Naive thymus-derived CD4-positive, alpha-beta T cell (primary cell): ENCODE results near the gene ARHGEF7. TPM values are rescaled to one million over a fixed set of nuclear protein-coding genes. Genes with fewer than 3 reads are reported as not detected.

Source experiments
- ATAC-seq: fragments of 150-1000 bp; cut with Tn5 transposase; 2 replicates; pipeline ENCODE4 v1.10.0; 2021; ENCODE audit warnings: mild to moderate bottlenecking, moderate library complexity
- CTCF ChIA-PET: fragments of 350-600 bp; sonication (Branson Sonifier 250); formaldehyde crosslinking; loops from one replicate; lab custom pipeline; 2021; ENCODE audit warnings: antibody characterized with exemption; lab: Charles Lee
- POLR2A ChIA-PET: fragments of 350-600 bp; sonication (Branson Sonifier 250); formaldehyde crosslinking; loops from one replicate; lab custom pipeline; 2021; ENCODE audit warnings: antibody characterized with exemption, inconsistent platforms; lab: Charles Lee
- DNase-seq, 9 donors: peaks; one replicate each; pipeline versions ENCODE4 v3.0.0 to v3.0.0-alpha.2; 2020 to 2022; ENCODE audit warnings: mixed read lengths in 1 of 9
- H3K27ac ChIP-seq: one replicate; pipeline ENCODE4 v1.7.0; 2013; ENCODE audit warnings: mild to moderate bottlenecking, low read depth, low read length, moderate library complexity
- H3K27me3 ChIP-seq, 2 donors: one replicate each; pipeline ENCODE4 v1.7.0; 2013; ENCODE audit warnings: low read length in 2 of 2, mild to moderate bottlenecking in 2 of 2, moderate library complexity in 2 of 2; ENCODE audit not compliant: control insufficient read depth in 2 of 2, insufficient read depth in 2 of 2
- H3K36me3 ChIP-seq, 3 experiments: 1 replicate in 2 of 3; 2 replicates in 1 of 3; pipeline ENCODE4 v1.7.0; 2013; ENCODE audit warnings: low read length in 3 of 3, mild to moderate bottlenecking in 3 of 3, moderate library complexity in 1 of 3; ENCODE audit not compliant: insufficient read depth in 3 of 3, control insufficient read depth in 2 of 3
- H3K4me1 ChIP-seq, 2 donors: one replicate each; pipeline ENCODE4 v1.7.0; 2013; ENCODE audit warnings: low read length in 2 of 2, mild to moderate bottlenecking in 2 of 2, moderate library complexity in 1 of 2; ENCODE audit not compliant: control insufficient read depth in 2 of 2, insufficient read depth in 2 of 2
- H3K4me3 ChIP-seq: 2 replicates; pipeline ENCODE4 v1.7.0; 2013; ENCODE audit warnings: mild to moderate bottlenecking, low read length
- H3K9me3 ChIP-seq, 3 experiments: 1 replicate in 2 of 3; 2 replicates in 1 of 3; pipeline ENCODE4 v1.7.0; 2013; ENCODE audit warnings: low read length in 3 of 3; ENCODE audit not compliant: control insufficient read depth in 2 of 3
- H3K27ac Mint-ChIP-seq, 9 donors: one replicate each; pipeline ENCODE4 v1.8.0; 2020 to 2022; ENCODE audit warnings: mixed read lengths in 9 of 9, mild to moderate bottlenecking in 8 of 9, moderate library complexity in 5 of 9, inconsistent platforms in 2 of 9
- H3K27me3 Mint-ChIP-seq, 5 donors: one replicate each; pipeline ENCODE4 v1.8.0; 2021 to 2022; ENCODE audit warnings: mixed read lengths in 5 of 5, mild to moderate bottlenecking in 1 of 5
- H3K36me3 Mint-ChIP-seq, 5 donors: one replicate each; pipeline ENCODE4 v1.8.0; 2020 to 2022; ENCODE audit warnings: mixed read lengths in 5 of 5, mild to moderate bottlenecking in 3 of 5, inconsistent platforms in 1 of 5
- H3K4me1 Mint-ChIP-seq, 7 donors: one replicate each; pipeline ENCODE4 v1.8.0; 2020 to 2022; ENCODE audit warnings: mixed read lengths in 7 of 7, mild to moderate bottlenecking in 3 of 7, inconsistent platforms in 1 of 7
- H3K4me3 Mint-ChIP-seq, 10 donors: one replicate each; pipeline ENCODE4 v1.8.0; 2020 to 2022; ENCODE audit warnings: mild to moderate bottlenecking in 10 of 10, mixed read lengths in 10 of 10, moderate library complexity in 6 of 10, inconsistent platforms in 2 of 10
- H3K9me3 Mint-ChIP-seq, 11 donors: one replicate each; pipeline ENCODE4 v1.8.0; 2020 to 2022; ENCODE audit warnings: mixed read lengths in 11 of 11, mild to moderate bottlenecking in 4 of 11, inconsistent platforms in 1 of 11, moderate library complexity in 1 of 11
- intact Hi-C, 2 donors: fragments of 100-400 bp; cut with micrococcal nuclease; formaldehyde crosslinking; loops; one replicate each; pipeline ENCODE4 v1.15.1; 2023
- polyA plus RNA-seq, 2 donors: library from polyadenylated mRNA; unstranded; fragments of 300-500 nt; fragmentation: Illumina TruSeq; gene quantifications; one replicate each; pipeline ENCODE4 v1.2.3, GENCODE V29; 2021
- total RNA-seq, 6 experiments: library from RNA in 5 of 6; stranded (reverse) in 5 of 6; gene quantifications; 1 replicate in 5 of 6; 2 replicates in 1 of 6; pipeline ENCODE4 v1.2.3 and lab custom pipeline; 2021 to 2026

ARHGEF7 gene
- total and polyA plus RNA-seq, 7 experiments from 2014 or later, result 10.0 to 84.0 (median 76.7) TPM

DNA sequence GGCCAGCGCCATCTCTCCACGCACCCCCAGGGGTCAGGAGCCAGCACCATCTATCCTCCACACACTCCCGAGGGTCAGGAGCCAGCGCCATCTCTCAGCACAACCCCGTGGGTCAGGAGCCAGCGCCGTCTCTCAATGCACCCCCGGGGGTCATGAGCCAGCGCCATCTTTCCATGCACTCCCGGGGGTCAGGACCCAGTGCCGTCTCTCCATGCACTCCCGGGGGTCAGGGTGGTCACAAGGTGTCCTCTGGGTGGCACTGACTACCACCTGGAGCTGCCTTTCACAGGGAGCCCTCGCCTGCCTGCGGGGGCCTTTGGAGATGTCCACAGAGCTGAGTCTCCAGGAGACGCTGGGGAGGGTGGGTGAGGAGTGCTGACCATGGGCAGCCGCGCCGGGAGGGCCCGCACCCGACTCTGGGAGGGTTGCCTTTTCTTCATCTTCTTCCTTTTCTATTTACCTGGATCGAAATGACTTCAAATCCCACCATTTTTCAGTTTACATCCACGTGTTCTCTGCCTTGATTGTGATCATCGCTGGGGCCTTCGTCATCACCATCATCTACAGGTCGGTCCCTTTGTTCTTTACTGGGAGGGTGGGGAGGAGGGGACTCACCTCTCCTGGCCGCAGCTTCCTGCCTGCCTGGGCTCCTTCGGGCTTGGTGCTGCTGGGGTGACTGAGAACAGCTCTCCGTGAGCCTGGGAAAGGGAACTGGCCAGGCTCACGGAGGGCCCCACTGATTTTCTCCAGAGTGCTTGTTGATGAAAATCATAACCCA, 224.4 kb downstream of the ARHGEF7 start:
- H3K36me3 Mint-ChIP-seq, result peaks cover 0 to 51% (median 35%) of the 10 kb centered on the region in 5 donors
- H3K27me3 Mint-ChIP-seq, result no peaks in the 10 kb centered on the region
- peaks cover 0 to 6% (median 0%) of the 10 kb centered on the region in 11 donors for H3K9me3 Mint-ChIP-seq
- no peak overlapping the region for H3K4me3 Mint-ChIP-seq
- Histone ChIP-seq H3K27ac (no peak overlapping the region), H3K9me3 (no peaks in the 10 kb centered on the region), H3K4me1 (no peaks in the 10 kb centered on the region), H3K4me3 (no peak overlapping the region), H3K36me3 (no peaks in the 10 kb centered on the region), H3K27me3 (no peaks in the 10 kb centered on the region)
- intact Hi-C loops, result no loop called here
- H3K4me1 Mint-ChIP-seq, result no peaks in the 10 kb centered on the region
- no peak for DNase-seq
- no peak for ATAC-seq
- no peak overlapping the region for H3K27ac Mint-ChIP-seq
- POLR2A ChIA-PET, result no interaction called here
- CTCF ChIA-PET, result no interaction called here

DNA sequence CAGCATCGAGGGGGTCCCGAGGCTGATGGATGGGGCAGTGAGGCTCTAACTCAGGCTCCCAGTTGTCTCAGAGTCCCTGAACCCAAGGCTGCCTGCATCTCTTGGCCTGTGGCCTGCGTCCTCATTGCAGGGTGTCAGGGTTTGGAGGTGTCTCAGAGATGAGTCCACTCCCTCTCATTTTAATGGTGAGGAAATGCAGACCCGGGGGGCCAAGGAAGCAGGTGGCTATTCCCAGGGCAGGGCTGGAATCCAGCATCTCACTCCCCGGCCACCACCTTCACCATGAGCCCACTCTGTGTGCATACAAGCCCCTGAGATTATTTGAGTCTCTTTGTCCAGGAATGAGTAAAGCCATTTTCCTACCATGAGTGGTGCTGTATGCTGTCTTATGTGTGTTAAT, 226.8 kb downstream of the ARHGEF7 start:
- Mint-ChIP-seq H3K4me3 (no peak overlapping the region), H3K27ac (no peak overlapping the region), H3K9me3 (peaks cover 0 to 6% (median 0%) of the 10 kb centered on the region in 11 donors), H3K36me3 (peaks cover 0 to 31% (median 22%) of the 10 kb centered on the region in 5 donors), H3K27me3 (no peaks in the 10 kb centered on the region), H3K4me1 (no peaks in the 10 kb centered on the region)
- H3K9me3 ChIP-seq, result no peaks in the 10 kb centered on the region
- no peak overlapping the region for H3K27ac ChIP-seq
- no peaks in the 10 kb centered on the region for H3K27me3 ChIP-seq
- ATAC-seq (no peak), DNase-seq (no peak)
- H3K36me3 ChIP-seq, result no peaks in the 10 kb centered on the region
- H3K4me3 ChIP-seq, result no peak overlapping the region
- CTCF ChIA-PET, result interaction anchor here (0.7 kb wide), 1 partner anchor 63 kb away, joined by 3 read pairs; no protein-coding TSS in a partner anchor
- POLR2A ChIA-PET, result no interaction called here
- intact Hi-C loops, result no loop called here
- H3K4me1 ChIP-seq, result no peaks in the 10 kb centered on the region

DNA sequence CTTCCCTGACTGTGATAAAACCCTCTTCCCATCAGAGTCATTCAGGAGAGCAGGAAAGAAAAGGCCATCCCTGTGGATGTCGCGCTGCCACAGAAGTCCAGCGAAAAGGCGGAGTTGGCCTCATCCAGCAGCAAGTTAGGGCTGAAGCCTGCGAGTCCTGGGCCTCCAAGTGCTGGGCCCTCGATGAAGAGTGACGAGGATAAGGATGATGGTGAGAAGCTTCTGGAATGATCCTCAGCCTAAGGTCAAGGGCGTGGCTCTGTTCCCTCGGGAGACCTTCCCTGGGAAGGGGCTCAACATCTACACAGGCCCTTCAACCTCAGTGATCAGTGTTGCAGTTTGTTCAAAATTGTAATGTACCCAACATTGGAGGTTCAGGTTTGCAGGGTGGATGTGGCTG, 227.6 kb downstream of the ARHGEF7 start:
- Mint-ChIP-seq H3K4me3 (peak overlapping the region in 1 of 10 donors; percentile 45), H3K4me1 (no peaks in the 10 kb centered on the region), H3K36me3 (peaks cover 0 to 26% (median 22%) of the 10 kb centered on the region in 5 donors), H3K27me3 (no peaks in the 10 kb centered on the region), H3K27ac (peak overlapping the region in 1 of 9 donors; percentile 51), H3K9me3 (peaks cover 0 to 6% (median 0%) of the 10 kb centered on the region in 11 donors)
- no peaks in the 10 kb centered on the region for H3K9me3 ChIP-seq
- no peak for DNase-seq
- H3K4me3 ChIP-seq, result no peak overlapping the region
- ChIA-PET POLR2A (no interaction called here), CTCF (no interaction called here)
- no peak overlapping the region for H3K27ac ChIP-seq
- no peaks in the 10 kb centered on the region for H3K36me3 ChIP-seq
- intact Hi-C loops, result no loop called here
- ATAC-seq, result no peak
- no peaks in the 10 kb centered on the region for H3K27me3 ChIP-seq
- no peaks in the 10 kb centered on the region for H3K4me1 ChIP-seq

DNA sequence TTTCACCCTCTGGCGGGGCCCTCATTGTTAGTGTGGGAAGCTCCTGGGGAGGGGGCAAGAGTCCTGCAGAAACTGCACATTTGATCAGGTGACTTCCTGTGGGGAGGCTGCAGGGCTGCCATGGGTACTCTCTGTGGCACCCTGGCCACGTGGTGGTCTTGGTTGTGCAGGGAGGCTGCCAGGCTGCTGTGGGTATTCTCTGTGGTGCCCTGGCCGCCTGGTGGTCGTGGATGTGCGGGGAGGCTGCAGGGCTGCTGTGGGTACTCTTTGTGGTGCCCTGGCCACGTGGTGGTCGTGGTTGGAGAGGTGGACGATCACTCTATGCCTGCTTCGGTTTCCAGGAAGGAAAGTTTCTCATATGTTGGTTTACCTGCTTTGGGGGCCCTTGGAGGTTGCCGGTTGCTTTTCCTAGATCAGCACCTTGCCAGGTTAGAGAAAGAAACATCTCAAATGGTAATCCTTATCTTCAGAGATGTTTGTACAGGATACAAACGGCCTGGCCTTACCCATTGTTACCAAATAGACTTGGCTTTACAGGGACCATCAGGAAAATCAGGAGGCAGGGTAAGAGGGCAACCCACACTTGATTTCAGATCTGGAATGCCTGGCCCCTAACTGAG, 228.2 kb downstream of the ARHGEF7 start:
- no peaks in the 10 kb centered on the region for H3K4me1 Mint-ChIP-seq
- H3K36me3 ChIP-seq, result no peaks in the 10 kb centered on the region
- H3K27ac ChIP-seq, result no peak overlapping the region
- H3K4me3 ChIP-seq, result no peak overlapping the region
- H3K4me3 Mint-ChIP-seq, result peak overlapping the region in 1 of 10 donors; percentile 45
- peak overlapping the region in 4 of 9 donors; percentile 5 to 75 (median 25) for H3K27ac Mint-ChIP-seq
- H3K4me1 ChIP-seq, result no peaks in the 10 kb centered on the region
- H3K36me3 Mint-ChIP-seq, result peaks cover 0 to 21% (median 18%) of the 10 kb centered on the region in 5 donors
- no peaks in the 10 kb centered on the region for H3K27me3 Mint-ChIP-seq
- H3K9me3 Mint-ChIP-seq, result peaks cover 0 to 6% (median 0%) of the 10 kb centered on the region in 11 donors
- no peaks in the 10 kb centered on the region for H3K27me3 ChIP-seq
- intact Hi-C loops, result no loop called here
- ATAC-seq (no peak), DNase-seq (peak in 1 of 9 donors; percentile 19)
- POLR2A ChIA-PET, result no interaction called here
- CTCF ChIA-PET, result no interaction called here
- no peaks in the 10 kb centered on the region for H3K9me3 ChIP-seq

DNA sequence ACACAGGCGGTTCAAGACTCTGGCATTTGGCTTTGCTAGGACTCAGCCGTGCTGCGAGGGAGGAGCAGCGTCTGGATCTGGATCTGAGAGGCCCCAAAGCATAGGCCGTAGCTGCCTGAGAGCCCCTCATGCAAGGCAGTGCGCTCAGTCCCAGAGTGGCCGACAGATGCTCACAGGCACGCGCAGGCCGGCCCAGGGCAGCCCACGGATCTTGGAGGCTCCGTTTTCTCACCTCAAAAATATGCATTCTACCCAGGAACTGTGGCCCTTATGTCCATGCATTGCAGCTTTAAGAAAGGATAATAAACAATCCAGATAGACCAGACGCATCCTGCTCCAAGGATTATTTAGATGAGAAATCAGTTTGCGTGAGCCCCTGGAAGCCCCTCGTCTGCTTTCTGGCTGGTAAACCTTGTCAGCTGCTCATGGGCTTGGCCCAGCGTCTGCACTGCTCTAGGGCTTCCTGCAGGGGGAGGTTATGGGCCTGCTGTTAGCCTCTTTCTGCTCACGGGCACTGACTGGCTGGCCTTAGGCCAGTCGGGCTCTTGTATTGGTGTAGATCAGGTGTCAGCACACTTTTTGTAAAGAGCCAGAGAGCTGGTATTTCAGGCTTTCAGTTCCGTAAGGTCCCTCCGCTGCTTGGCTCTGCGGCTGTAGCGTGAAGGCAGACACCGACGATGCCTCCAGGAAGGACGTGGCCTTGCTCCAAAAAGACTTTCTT, 229.5 kb downstream of the ARHGEF7 start:
- peaks cover 0 to 4% (median 0%) of the 10 kb centered on the region in 11 donors for H3K9me3 Mint-ChIP-seq
- no peaks in the 10 kb centered on the region for H3K27me3 Mint-ChIP-seq
- peak overlapping the region in 1 of 9 donors; percentile 73 for H3K27ac Mint-ChIP-seq
- Histone ChIP-seq H3K4me3 (no peak overlapping the region), H3K36me3 (no peaks in the 10 kb centered on the region), H3K27me3 (no peaks in the 10 kb centered on the region), H3K4me1 (no peaks in the 10 kb centered on the region), H3K9me3 (no peaks in the 10 kb centered on the region), H3K27ac (no peak overlapping the region)
- DNase-seq (no peak), ATAC-seq (no peak)
- ChIA-PET CTCF (interaction anchor here (0.6 kb wide), 1 partner anchor 19 kb away, joined by 4 read pairs; no protein-coding TSS in a partner anchor), POLR2A (no interaction called here)
- no peak overlapping the region for H3K4me3 Mint-ChIP-seq
- intact Hi-C loops, result no loop called here
- H3K36me3 Mint-ChIP-seq, result peaks cover 0 to 23% (median 12%) of the 10 kb centered on the region in 5 donors
- no peaks in the 10 kb centered on the region for H3K4me1 Mint-ChIP-seq

DNA sequence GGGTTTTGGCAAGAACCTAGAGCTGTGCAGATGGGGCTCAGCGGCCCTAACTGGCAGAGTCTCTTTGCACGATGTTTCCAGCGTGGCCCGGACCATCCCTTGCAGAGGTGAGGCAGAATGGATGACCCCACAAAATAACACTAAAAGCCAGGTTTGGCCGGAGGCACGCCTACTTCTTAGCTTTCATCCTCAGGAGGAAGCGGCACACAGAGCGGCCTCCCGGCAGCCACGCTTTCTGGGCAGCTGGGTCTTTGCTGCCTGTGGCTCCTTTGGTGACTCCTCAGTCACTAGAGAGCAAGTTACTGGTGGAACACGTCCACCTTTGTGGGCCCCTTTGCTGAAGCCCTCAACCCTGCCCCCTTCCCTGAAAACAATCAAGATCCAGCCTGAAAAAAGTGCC, 230.6 kb downstream of the ARHGEF7 start:
- intact Hi-C loops, result no loop called here
- H3K27me3 ChIP-seq, result no peaks in the 10 kb centered on the region
- no peaks in the 10 kb centered on the region for H3K4me1 ChIP-seq
- DNase-seq (no peak), ATAC-seq (no peak)
- H3K36me3 ChIP-seq, result no peaks in the 10 kb centered on the region
- peaks cover 0 to 3% (median 0%) of the 10 kb centered on the region in 11 donors for H3K9me3 Mint-ChIP-seq
- H3K27me3 Mint-ChIP-seq, result peaks cover 0 to 1% (median 0%) of the 10 kb centered on the region in 5 donors
- POLR2A ChIA-PET, result no interaction called here
- no peaks in the 10 kb centered on the region for H3K4me1 Mint-ChIP-seq
- no peak overlapping the region for H3K27ac ChIP-seq
- no peak overlapping the region for H3K27ac Mint-ChIP-seq
- H3K4me3 ChIP-seq, result no peak overlapping the region
- H3K9me3 ChIP-seq, result no peaks in the 10 kb centered on the region
- peaks cover 0 to 21% (median 10%) of the 10 kb centered on the region in 5 donors for H3K36me3 Mint-ChIP-seq
- CTCF ChIA-PET, result no interaction called here
- H3K4me3 Mint-ChIP-seq, result no peak overlapping the region
